ENCODE results near the gene SLC4A8.
"Not testable (repeated sequence)": the region's sequence is repeated elsewhere in the genome, so short reads cannot be mapped to it uniquely, and the experiment has no call there.

The SLC4A8 gene

GRCh38 chr12:51482929-51483697 is 58.5 kb downstream of the SLC4A8 start:
- DNase-seq: no peak

- no peak for DNase-seq
Measured at GRCh38 chr12:51484119-51484518, 59.5 kb downstream of the SLC4A8 start.

GRCh38 chr12:51488281-51488680 is 63.6 kb downstream of the SLC4A8 start:
- no peak for DNase-seq

GRCh38 chr12:51493281-51493680 is 68.7 kb downstream of the SLC4A8 start:
- DNase-seq: no peak

- DNase-seq: no peak
Measured at GRCh38 chr12:51496895-51497294, 72.3 kb downstream of the SLC4A8 start.

GRCh38 chr12:51504851-51505250 is 80.2 kb downstream of the SLC4A8 start:
- no peak for DNase-seq

- no peak for DNase-seq
Measured at GRCh38 chr12:51505360-51506105, 80.9 kb downstream of the SLC4A8 start.

- DNase-seq: no peak
Measured at GRCh38 chr12:51507178-51507577, 82.5 kb downstream of the SLC4A8 start.

- no peak for DNase-seq
Measured at GRCh38 chr12:51508285-51508684, 83.7 kb downstream of the SLC4A8 start.

GRCh38 chr12:51511546-51512260 is 87.1 kb downstream of the SLC4A8 start:
- no peak for DNase-seq

GRCh38 chr12:51512438-51512837 is 87.8 kb downstream of the SLC4A8 start:
- DNase-seq: no peak

GRCh38 chr12:51515037-51515436 is 90.4 kb downstream of the SLC4A8 start:
- DNase-seq: not testable (repeated sequence)

GRCh38 chr12:51517316-51517715 is 92.7 kb downstream of the SLC4A8 start:
- DNase-seq: no peak

- DNase-seq: no peak
Measured at GRCh38 chr12:51517800-51518199, 93.2 kb downstream of the SLC4A8 start.

- no peak for DNase-seq
Measured at GRCh38 chr12:51519755-51520154, 95.1 kb downstream of the SLC4A8 start.

- DNase-seq: no peak
Measured at GRCh38 chr12:51520576-51521325, 96.1 kb downstream of the SLC4A8 start.

- DNase-seq: no peak
Measured at GRCh38 chr12:51521554-51522276, 97.1 kb downstream of the SLC4A8 start.

- DNase-seq: no peak
Measured at GRCh38 chr12:51522696-51523095, 98.1 kb downstream of the SLC4A8 start.

GRCh38 chr12:51524386-51524901 is 99.8 kb downstream of the SLC4A8 start:
- DNase-seq: no peak

GRCh38 chr12:51525518-51525917 is 100.9 kb downstream of the SLC4A8 start:
- DNase-seq: no peak

GRCh38 chr12:51527966-51528365 is 103.3 kb downstream of the SLC4A8 start:
- no peak for DNase-seq
